ENCODE results near the gene XKRX. TPM values are rescaled to one million over a fixed set of nuclear protein-coding genes. Genes with fewer than 3 reads are reported as not detected.

XKRX gene
- total and polyA plus RNA-seq, 2 of the 8 experiments (the other 6 are each of a cell fraction or from before 2014, with no cell fraction given): 0.70 to 1.3 TPM

GRCh38 chrX:100964362-100964761, 35.6 kb upstream of the XKRX start:
- no peak overlapping the region for H3K9ac ChIP-seq (replicated peaks in 1 of 4; ENCODE audit: extremely low read depth in 1 of 4, low read depth in 3 of 4, low read length in 3 of 4)
- no peak overlapping the region for H3K27ac ChIP-seq (ENCODE audit: low read depth, low read length)
- DNase-seq (ENCODE audit: low read depth in 1 of 2, low spot score in 2 of 2) (no peak), FAIRE-seq (no peak)
- no peak overlapping the region for H3K14ac ChIP-seq (ENCODE audit: insufficient read length)
- H2AK5ac ChIP-seq (ENCODE audit: low read depth, low read length): no peak overlapping the region
- H3K4me2 ChIP-seq (ENCODE audit: insufficient read depth in 1 of 2, low read depth in 2 of 2, low read length in 2 of 2): no peak overlapping the region
- no peaks in the 10 kb centered on the region for H3K79me2 ChIP-seq (ENCODE audit: control insufficient read depth in 1 of 2, insufficient read depth in 2 of 2, low read length in 2 of 2)
- no peaks in the 10 kb centered on the region for H3K36me3 ChIP-seq (ENCODE audit: control insufficient read depth in 2 of 4, insufficient read depth in 4 of 4, low read length in 3 of 4)
- H3K18ac ChIP-seq (ENCODE audit: extremely low read depth, low read length): no peak overlapping the region
- no peak overlapping the region for H3K23ac ChIP-seq (ENCODE audit: insufficient read length)
- H4K5ac ChIP-seq (ENCODE audit: insufficient read length, low read depth, low read length): no peak overlapping the region
- no peak overlapping the region for H4K91ac ChIP-seq (replicated peaks; ENCODE audit: insufficient read length, low read length)
- H3K4me1 ChIP-seq (replicated peaks in 1 of 4; ENCODE audit: control insufficient read depth in 3 of 4, insufficient read depth in 4 of 4, low read length in 3 of 4): no peaks in the 10 kb centered on the region
- H3K23me2 ChIP-seq (ENCODE audit: low read depth, low read length): no peaks in the 10 kb centered on the region
- H3K56ac ChIP-seq (replicated peaks; ENCODE audit: insufficient read length, low read depth, low read length): no peak overlapping the region
- no peaks in the 10 kb centered on the region for H3K79me1 ChIP-seq (ENCODE audit: low read depth, low read length)
- H2BK12ac ChIP-seq (ENCODE audit: low read depth, low read length): no peak overlapping the region
- H2BK5ac ChIP-seq (ENCODE audit: low read depth, low read length): no peak overlapping the region
- H3K4ac ChIP-seq (replicated peaks; ENCODE audit: insufficient read length, low read depth, low read length): no peak overlapping the region
- no peaks in the 10 kb centered on the region for H3K27me3 ChIP-seq (replicated peaks in 1 of 4; ENCODE audit: control insufficient read depth in 3 of 4, extremely low read depth in 1 of 4, insufficient read depth in 3 of 4, low read length in 3 of 4)
- no peaks in the 10 kb centered on the region for H3K9me3 ChIP-seq (ENCODE audit: insufficient read depth in 2 of 2, low read depth in 1 of 2, low read length in 1 of 2)
- H3K4me3 ChIP-seq (ENCODE audit: extremely low read depth in 1 of 4, insufficient read depth in 2 of 4, low read depth in 3 of 4, low read length in 4 of 4): no peak overlapping the region
- POLR2A ChIA-PET (ENCODE audit: partially characterized antibody): no interaction called here
- H4K8ac ChIP-seq (ENCODE audit: extremely low read depth, insufficient read depth, low read length): no peak overlapping the region
- H2BK20ac ChIP-seq (ENCODE audit: low read length): no peak overlapping the region
- no peaks in the 10 kb centered on the region for H4K20me1 ChIP-seq (replicated peaks in 1 of 2; ENCODE audit: control insufficient read depth in 1 of 2, insufficient read depth in 2 of 2, low read length in 2 of 2)
- TF ChIP-seq SP1 (IDR thresholded peaks at IDR 0.05; ENCODE audit: low read depth, low read length) (no peak), RFX5 (IDR thresholded peaks at IDR 0.05; ENCODE audit: borderline replicate concordance, low read depth, low read length) (no peak), JUND (IDR thresholded peaks at IDR 0.05; ENCODE audit: low read length) (no peak), FOSL1 (IDR thresholded peaks at IDR 0.05; ENCODE audit: insufficient read depth, low read depth, low read length) (no peak), ZNF274 (IDR thresholded peaks at IDR 0.05; ENCODE audit: borderline replicate concordance, extremely low read depth, low read length) (no peak), KDM4A (IDR thresholded peaks at IDR 0.05; ENCODE audit: low read depth, low read length, severe bottlenecking) (no peak)
- CTCF ChIA-PET (ENCODE audit: partially characterized antibody): interaction anchor here (1.5 kb wide), 1 partner anchor 28 kb away, joined by 4 read pairs; no protein-coding TSS in a partner anchor
- H2BK120ac ChIP-seq (replicated peaks; ENCODE audit: low read depth, low read length): no peak overlapping the region
- H2AFZ ChIP-seq (ENCODE audit: low read length): no peak overlapping the region
- no peak overlapping the region for H2BK15ac ChIP-seq (ENCODE audit: low read length)
